ENCODE data around the gene KDM5B. TPM values are rescaled to one million over a fixed set of nuclear protein-coding genes. Genes with fewer than 3 reads are reported as not detected.
"Not testable (repeated sequence)": the region's sequence is repeated elsewhere in the genome, so short reads cannot be mapped to it uniquely, and the experiment has no call there.

Gene KDM5B
- total RNA-seq, 1 experiment from 2014 or later, result 23.8 TPM

DNA sequence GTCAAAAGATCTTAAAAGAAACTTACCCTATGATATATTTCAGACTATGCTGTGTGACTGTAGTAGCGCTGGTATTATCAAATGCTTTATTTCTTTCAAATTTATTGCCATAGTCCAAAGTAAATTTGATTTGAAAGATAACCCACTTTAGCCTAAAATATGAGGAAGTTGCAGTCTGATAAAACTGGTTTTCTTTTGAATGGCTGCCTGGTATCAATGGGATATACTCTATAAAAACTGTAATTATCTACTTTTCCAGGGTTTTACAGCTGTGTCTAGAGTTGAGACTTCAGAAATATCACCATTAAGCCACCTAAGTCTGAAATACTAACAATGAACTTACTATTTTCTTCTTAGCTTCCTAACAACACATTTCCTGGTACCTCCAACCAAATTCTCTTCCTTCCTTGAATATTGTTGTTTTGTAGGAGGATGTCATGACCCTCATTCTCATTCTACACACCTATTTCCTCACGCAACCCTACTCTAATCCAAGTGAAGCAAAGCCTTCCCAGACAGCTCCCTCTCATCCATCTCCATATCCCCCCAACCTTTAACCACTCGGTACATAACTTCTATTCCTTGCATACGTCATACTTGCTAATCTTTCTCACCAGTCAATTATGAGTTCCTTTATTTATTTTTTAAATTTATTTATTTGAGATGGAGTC is 17.0 kb downstream of the KDM5B start:
- peak; percentile 27 for DNase-seq (ENCODE audit: low spot score)

DNA sequence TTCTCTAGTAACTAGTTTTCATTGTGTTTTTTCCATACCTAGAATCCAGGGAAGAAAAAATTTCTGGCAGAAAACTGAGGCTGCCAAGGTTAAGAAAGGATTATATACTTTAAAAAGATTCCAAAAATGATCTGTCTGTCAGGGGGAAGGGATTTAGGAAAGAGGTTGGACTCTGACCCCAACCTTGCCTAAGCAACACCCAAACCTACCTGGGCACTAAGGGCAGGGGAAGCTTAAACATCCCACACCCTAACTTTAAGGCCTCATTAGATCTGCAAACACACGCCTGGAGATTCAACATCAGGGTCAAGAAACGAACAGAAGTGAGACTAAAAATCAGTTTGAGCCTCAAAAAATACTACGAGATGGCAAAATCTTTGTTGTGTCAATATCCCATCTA is 19.4 kb downstream of the KDM5B start:
- no peak for DNase-seq (ENCODE audit: low spot score)

DNA sequence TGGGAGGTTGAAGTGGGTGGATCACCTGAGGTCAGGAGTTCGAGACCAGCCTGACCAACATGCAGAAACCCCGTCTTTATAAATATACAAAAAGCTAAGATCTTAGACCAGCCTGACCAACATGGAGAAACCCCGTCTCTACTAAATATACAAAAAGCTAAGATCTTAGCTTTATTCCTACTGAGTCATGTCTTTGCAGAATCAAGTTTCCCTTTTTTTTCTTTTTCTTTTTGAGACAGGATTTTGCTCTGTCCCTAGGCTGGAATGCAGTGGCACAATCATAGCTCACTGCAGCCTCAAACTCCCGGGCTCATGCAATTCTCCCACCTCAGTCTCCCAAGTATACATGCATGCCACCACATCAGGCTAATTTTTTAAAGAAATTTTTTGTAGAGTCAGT is 21.4 kb downstream of the KDM5B start:
- no peak for DNase-seq (ENCODE audit: low spot score)

DNA sequence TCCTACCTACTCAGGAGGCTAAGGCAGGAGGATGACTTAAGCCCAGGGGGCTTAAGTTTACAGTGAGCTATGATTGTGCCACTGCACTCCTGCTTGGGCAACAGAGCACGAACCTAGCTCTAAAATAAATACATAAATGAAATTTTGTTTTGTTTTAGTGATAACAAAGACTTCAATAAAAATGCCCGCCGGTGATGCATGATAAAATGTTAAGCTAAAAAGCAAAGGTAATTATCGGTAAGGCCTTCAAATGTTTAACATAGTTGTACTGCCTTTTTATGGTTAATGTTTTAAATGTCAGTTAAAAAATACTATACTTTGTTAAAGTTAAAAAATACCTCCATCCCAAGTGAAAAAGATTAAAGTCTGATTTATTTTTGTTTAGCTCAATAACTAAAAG is 27.0 kb downstream of the KDM5B start:
- DNase-seq (ENCODE audit: low spot score), result no peak

DNA sequence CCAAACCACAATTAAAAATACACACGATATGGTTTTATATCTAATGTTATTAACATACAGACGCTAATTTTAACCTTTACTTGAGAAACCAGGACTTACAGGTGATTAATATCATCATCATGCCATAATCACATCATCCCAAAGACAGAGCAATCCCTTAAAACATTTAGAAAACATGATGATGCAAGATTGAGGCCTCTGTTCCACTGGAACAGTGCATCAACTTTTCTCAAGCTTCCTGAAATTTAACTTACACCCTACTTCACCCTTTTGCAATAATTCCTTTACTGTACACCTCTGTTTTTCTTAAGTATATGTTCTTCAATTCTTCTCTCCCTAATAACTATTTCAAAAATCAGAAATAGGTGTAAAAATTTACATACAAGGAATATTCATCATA is 38.1 kb downstream of the KDM5B start:
- no peak for DNase-seq (ENCODE audit: low spot score)

DNA sequence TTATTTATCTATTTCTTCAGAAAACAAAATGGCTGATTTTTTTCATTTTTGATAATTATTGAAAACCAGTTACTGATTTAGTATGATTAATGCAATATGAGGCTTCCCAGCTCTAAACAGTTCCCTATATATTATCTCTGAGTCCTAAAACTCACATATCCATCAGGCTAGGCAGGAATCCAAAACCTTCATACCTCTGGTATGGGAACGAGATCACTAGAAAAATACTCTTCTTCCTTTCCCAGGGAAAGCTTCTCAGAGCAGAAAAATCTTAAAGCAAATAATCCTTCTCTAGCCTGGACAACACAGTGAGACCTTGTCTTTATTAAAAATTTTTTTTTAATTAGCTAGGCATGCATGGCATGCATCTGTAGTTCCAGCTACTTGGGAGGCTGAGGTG is 42.5 kb downstream of the KDM5B start:
- no peak for DNase-seq (ENCODE audit: low spot score)

DNA sequence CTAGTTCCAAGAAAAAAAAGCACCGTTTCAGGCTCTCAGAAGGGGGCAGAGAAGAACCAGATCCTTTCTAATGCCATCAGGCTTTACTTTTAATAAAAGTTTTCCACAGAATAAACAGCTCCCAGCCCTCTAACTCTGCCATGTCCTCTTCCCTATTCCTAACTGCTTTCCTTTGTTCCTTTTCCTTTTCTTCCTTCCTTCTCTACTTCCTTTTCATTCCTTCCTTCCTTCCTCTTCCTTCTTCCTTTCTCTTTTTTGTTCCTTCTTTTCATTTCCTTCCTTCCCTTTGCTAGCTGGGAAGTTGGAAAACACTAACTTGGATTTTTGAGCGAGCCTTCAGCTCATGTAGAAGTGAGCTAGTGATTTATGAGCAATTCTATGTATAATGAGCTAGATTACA is 46.2 kb downstream of the KDM5B start:
- no peak for DNase-seq (ENCODE audit: low spot score)

DNA sequence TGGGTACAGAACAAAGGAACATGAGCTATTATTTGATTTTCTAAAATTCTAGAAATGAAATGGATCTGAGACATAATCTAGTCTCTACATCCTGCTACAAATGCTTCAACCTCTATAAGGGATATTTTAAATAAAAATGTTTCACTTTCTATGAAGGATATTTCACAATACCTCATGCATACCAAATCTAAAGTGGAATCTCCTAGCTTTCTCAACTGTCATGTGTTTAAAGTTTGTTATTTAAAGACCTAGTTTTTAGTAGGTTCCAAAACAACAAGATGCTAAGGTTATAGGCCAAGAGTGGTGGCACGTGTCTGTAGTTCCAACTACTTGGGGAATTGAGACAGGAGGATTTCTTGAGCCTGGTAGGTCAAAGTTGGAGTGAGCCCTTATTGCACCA is 47.6 kb downstream of the KDM5B start:
- no peak for DNase-seq (ENCODE audit: low spot score)

DNA sequence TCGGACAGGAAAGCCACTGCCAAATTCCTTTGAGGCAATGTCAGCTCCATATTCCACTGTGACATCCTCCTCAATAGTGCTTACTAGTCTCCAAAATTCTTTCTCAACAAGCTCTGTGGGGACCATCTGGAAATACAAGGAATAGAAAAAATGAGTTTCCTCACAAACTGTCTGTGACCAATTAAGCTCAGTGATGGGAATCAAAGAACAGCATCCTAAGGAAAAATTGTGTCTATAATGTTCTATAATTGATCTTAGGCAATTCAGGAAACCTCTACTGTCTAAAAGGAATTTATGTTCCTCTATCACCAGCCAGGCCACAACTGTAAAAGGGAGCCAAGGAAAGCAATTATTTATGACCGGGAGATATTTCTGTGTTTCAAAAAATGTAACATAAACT is 51.8 kb downstream of the KDM5B start:
- no peak for DNase-seq (ENCODE audit: low spot score)

DNA sequence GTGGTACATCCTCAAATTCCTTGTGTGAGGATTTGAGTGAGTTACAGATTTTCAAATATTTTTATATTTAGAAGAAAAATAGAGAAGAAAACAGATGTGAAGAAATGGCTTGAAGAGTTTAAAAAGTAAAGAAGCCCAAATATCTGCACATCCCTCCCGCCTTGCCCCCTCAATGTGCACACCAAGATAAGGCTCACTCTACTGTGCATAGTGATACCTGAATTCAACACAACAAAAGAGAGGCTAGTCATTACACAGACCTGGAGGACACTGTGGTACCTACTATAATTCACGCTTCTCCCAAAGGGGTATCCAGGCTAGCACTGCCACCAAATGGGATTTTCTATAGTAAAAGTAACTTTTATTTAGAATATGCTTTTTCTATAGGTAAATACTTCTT is 53.9 kb downstream of the KDM5B start:
- no peak for DNase-seq (ENCODE audit: low spot score)

DNA sequence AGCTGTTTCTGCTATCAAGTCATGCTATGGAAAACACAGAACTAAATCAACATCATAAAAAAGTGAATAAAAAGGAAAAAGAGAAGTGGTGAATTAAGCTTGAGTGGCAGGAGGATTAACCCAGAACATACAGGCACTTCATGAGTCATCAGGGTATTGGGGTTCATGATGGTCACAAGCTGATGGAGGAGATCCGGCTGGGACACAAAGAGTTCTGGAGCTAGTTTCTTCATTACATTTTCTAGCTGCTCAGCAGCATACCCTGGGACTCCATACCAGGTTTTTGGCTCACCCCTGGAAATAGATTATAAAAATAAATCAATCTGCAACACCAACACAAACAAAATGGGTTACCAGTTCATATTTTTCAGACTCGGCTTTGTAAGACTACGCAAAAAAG is 55.4 kb downstream of the KDM5B start:
- DNase-seq (ENCODE audit: low spot score), result no peak

DNA sequence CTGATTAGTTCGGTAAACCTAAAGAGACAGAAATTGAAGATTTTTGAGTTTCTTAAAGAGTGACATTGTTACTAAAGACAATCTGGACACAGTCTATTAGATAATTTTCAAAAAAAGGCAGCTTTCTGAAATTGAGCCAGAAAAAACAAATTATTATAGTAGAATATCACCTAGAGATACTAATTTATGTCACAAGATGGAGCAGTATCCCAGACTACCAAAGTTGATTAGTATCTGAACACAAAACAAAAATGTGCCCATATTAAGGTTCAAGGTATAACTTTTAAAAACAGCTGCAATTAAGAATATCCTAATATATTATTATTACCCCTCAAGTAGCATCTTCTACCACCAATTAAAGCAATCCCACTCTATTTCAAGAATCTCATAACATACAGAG is 57.5 kb downstream of the KDM5B start:
- no peak for DNase-seq (ENCODE audit: low spot score)

DNA sequence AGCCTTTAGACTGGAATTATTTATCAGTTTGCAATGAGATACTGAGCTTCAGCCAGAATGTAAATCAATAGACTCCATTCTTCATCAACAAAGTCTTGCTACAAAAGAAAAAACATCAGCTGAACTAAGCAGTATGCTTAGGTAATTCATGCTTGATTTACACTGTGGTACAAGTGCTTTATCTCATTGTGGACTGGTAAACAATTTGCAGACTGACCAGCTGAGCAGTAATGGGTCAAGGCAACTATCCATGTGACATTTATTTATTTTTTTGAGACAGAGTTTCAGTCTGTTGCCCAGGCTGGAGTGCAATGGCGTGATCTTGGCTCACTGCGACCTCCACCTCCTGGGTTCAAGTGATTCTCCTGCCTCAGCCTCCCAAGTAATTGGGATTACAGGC is 58.2 kb downstream of the KDM5B start:
- DNase-seq (ENCODE audit: low spot score), result no peak

DNA sequence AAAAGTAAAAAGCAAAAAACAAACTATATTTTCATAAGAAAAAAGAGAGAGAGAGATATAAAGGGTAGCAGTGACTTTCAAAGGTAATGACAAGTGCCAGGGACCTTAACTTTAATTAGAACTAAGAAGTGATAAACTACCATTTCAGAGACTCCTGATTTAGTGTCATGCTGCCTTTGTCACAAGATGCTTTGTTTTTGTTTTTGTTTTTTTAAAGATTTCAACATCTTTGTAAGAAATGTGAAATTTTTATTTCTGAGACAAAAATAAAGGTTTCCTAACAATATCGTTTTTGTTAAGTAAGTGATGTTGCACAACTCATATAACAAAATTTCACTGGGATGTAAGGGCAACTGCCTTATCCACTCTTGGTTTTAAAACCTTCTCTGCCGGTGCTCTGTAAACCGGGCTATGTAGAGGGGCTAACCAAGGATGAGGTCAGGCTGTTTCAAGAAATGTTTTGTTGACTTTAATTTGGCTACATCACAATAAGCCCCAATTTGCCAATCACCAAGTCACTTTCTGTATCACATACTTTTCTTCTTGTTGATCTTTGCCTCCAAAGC is 62.8 kb downstream of the KDM5B start:
- DNase-seq (ENCODE audit: low spot score), result no peak

DNA sequence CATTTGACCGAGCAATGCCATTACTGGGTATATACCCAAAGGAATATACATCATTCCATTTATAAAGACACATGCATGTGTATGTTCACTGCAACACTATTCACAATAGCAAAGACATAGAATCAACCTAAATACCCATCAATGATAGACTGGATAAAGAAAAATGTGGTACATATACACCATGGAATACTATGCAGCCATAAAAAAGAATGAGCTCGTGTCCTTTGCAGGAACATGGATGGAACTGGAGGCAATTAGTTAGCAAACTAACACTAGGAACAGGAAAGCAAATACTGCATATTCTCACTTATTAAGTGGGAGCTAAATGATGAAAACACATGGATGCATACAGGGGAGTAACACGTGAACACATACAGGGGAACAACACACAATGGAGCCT is 63.5 kb downstream of the KDM5B start:
- not testable (repeated sequence) for DNase-seq (ENCODE audit: low spot score)

DNA sequence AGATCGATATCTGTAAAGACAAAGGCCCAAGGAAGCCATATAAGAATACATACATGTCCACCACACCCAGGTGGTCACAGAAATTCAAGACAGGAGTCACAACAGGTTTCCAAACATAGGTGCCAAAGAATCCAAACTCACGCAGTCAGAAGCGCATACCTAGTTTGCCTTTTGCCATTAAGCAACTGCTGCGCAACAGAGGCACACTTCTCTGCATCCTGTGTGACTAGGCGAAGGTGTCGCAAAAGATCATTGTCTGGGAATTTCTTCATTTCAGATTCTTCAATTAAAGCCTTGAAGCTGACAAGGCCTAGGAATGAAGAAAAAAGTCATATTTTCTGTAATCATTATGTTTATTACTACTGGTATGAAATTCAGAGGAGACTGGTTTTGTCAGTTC is 65.7 kb downstream of the KDM5B start:
- DNase-seq (ENCODE audit: low spot score), result no peak

DNA sequence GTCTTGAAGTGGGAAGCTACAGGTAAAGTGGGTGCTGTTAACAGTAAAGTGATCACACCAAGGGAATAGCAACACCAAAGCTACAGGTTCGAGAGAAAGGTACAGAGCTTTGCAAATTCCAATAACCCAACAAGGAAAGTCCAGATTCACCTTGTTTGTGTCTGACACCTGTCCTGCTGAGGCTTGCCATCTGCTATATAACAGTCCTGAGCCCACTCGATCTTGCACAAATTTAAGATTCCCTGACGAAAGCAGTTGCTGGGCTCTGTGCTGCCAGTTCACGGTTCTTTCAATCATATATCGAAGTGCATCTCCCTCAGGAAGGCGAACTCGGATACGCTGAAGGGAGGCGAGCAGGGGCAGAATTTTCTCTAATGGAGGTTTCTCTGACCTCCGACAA is 75.0 kb downstream of the KDM5B start:
- DNase-seq (ENCODE audit: low spot score), result no peak

DNA sequence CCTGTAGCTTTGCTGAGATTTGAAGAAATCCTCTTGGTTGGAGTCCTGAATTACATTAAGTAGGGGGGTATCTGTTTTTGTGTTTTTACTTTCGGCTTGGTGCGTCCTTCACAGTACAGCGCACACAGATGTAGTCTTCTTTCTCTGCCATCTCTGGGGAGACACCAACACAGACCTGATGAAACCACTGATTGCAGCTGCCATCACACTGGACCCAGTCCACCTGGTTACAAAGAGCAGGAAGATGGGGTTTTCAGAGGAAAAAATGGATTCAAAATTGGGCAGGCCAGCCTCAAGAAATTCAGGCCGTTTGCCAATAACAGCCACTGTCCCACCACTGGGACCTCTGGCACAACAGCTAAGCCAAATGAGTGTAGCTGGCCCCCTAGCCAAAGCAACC is 79.3 kb downstream of the KDM5B start:
- DNase-seq (ENCODE audit: low spot score), result no peak

DNA sequence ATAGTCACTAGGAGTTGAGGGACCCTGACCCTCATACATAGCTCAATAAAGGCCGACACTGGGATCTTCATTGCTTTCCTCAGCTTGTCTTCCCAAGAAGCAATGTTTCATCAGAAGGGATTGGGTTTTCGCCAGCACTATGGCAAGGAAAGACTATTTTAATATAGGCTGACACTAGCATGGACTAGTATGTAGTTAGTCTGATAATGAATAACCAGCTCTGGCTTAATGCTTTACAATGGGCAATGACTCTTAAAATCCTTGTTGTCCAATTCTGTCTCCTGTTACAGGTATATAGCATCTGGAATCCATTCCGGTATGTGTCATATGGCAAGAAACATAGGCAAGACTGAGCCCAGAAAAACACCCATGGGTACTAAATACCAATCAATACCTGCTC is 82.7 kb downstream of the KDM5B start:
- DNase-seq (ENCODE audit: low spot score), result no peak

DNA sequence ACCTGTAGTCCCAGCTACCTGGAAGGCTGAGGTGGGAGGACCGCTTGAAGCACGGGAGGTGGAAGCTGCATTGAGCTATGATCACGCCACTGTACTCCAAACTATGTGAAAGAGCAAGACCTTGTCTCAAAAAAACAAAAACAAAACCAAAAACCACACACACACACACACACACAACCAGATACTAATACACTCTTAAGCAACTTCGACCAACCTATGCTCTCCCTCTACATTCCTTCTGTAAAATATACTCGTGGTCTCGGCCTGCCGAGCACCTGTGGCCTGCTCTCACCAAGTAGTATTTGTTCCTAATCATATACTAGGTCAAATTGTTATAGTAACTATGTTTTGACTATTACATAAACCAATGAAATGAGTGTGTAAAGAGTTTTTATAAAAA is 84.5 kb downstream of the KDM5B start:
- no peak for DNase-seq (ENCODE audit: low spot score)

DNA sequence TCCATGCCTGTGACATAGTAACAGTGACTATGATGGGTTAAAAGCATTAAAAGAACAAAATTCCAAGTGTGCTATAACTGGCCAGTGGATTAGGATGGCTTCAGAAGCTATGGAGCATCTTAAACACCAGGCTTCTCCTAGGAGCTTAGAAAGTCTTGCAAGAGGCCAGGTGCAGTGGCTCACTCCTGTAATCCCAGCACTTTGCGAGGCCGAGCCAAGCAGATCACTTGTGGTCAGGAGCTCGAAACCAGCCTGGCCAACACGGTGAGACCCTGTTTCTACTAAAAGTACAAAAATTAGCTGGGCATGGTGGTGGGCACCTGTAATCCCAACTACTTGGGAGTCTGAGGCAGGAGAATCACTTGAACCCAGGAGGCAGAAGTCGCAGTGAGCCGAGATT is 85.2 kb downstream of the KDM5B start:
- not testable (repeated sequence) for DNase-seq (ENCODE audit: low spot score)

DNA sequence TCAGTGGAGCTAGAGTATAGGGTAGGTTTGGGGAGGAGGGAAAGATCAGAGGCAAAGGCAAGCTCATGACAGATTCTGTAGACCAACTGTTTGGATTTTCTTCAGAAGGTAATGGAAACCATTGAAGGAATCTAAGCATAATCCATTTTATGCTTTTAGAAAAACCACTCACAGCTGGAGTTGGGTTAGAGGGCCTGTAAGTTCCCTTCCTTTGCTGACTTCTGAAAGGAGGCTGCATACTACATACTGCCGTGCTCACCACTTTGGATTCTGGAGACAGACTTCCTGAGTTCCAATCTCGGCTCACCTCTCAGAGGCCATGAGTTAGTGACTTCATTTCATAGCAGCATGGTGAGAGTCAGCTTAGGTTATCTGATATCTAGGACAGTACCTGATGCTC is 91.6 kb downstream of the KDM5B start:
- no peak for DNase-seq (ENCODE audit: low spot score)

DNA sequence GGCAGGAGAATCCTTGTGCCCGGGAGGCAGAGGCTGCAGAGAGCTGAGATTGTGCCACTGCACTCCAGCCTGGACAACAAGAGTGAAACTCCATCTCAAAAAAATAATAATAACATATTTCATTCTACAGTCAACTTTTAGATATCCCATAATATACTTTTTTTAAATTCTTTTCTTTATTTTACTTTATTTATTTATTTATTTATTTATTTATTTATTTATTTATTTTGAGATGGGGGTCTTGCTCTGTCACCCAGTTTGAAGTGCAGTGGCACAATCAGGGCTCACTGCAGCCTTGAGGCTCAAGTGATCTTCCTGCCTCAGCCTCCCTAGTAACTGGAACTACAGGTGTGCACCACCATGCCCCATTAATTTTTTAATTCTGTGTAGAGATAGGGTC is 94.0 kb downstream of the KDM5B start:
- DNase-seq (ENCODE audit: low spot score), result not testable (repeated sequence)

DNA sequence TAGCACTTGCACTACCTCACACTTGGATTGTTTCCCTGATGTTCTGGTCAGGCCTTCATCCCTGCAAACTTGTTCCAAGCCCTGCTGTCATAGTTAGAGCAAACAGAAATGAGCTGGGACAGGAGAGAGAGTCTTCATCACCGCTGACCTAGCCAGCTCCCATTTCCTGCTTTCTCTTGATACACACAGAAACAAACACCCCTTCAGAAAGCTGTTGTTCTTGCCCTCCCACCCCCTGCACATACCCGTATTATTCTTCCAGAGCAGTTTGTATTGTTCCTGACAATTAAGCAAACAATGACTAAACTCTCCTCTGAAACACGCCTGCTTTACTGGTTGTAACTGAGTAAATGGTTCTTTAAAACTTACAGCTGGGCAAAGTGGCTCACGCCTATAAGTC is 95.1 kb downstream of the KDM5B start:
- no peak for DNase-seq (ENCODE audit: low spot score)

Measured in HT-29 (cell line).